ENCODE data around the gene COMP.
"Not testable (repeated sequence)": the region's sequence is repeated elsewhere in the genome, so short reads cannot be mapped to it uniquely, and the experiment has no call there.

The COMP gene

GRCh38 chr19:18832306-18833140, 41.4 kb upstream of the COMP start:
- DNase-seq (ENCODE audit: insufficient read length, low spot score) = peak; percentile 17
- FAIRE-seq = no peak
- no peak for TF ChIP-seq CTCF (IDR thresholded peaks at IDR 0.05; ENCODE audit: insufficient read depth, missing control alignments)

GRCh38 chr19:18831524-18832305, 40.6 kb upstream of the COMP start, which contains the start of gene UPF1:
TSS of gene UPF1 (plus strand) at chr19:18831959. CDS start at chr19:18832210, 251 bp downstream.
- peak; percentile 93 for DNase-seq (ENCODE audit: insufficient read length, low spot score)
- no peak for FAIRE-seq
- TF ChIP-seq CTCF (IDR thresholded peaks at IDR 0.05; ENCODE audit: insufficient read depth, missing control alignments) = no peak

GRCh38 chr19:18830488-18830887, 39.4 kb upstream of the COMP start:
- DNase-seq (ENCODE audit: insufficient read length, low spot score) (no peak), FAIRE-seq (no peak)
- no peak for TF ChIP-seq CTCF (IDR thresholded peaks at IDR 0.05; ENCODE audit: insufficient read depth, missing control alignments)

- no peak for DNase-seq (ENCODE audit: insufficient read length, low spot score)
- FAIRE-seq = no peak
- TF ChIP-seq CTCF (IDR thresholded peaks at IDR 0.05; ENCODE audit: insufficient read depth, missing control alignments) = no peak
These were observed 37.7 kb upstream of the COMP start for GRCh38 chr19:18828786-18829185.

GRCh38 chr19:18817574-18817973, 26.5 kb upstream of the COMP start:
- DNase-seq (ENCODE audit: insufficient read length, low spot score) = no peak
- no peak for TF ChIP-seq CTCF (IDR thresholded peaks at IDR 0.05; ENCODE audit: insufficient read depth, missing control alignments)
- FAIRE-seq = no peak

- not testable (repeated sequence) for DNase-seq (ENCODE audit: insufficient read length, low spot score); FAIRE-seq
These were observed 25.5 kb upstream of the COMP start for GRCh38 chr19:18816645-18817044.

GRCh38 chr19:18815673-18816072, 24.6 kb upstream of the COMP start:
- TF ChIP-seq CTCF (IDR thresholded peaks at IDR 0.05; ENCODE audit: insufficient read depth, missing control alignments) = no peak
- FAIRE-seq (no peak), DNase-seq (ENCODE audit: insufficient read length, low spot score) (no peak)

All from D721Med (cell line).